CD4-positive, alpha-beta T cell treated with Interleukin-12 subunit alpha and Interleukin-12 subunit beta, for 1 hour (primary cell): Measurements from ENCODE around the gene EGR1.
A peak's percentile ranks its signal among the peaks of the same experiment; 100 is the strongest.

Source experiments
- DNase-seq: peaks from one replicate; pipeline ENCODE4 v3.0.0-alpha.2; 2020

Gene EGR1

DNA sequence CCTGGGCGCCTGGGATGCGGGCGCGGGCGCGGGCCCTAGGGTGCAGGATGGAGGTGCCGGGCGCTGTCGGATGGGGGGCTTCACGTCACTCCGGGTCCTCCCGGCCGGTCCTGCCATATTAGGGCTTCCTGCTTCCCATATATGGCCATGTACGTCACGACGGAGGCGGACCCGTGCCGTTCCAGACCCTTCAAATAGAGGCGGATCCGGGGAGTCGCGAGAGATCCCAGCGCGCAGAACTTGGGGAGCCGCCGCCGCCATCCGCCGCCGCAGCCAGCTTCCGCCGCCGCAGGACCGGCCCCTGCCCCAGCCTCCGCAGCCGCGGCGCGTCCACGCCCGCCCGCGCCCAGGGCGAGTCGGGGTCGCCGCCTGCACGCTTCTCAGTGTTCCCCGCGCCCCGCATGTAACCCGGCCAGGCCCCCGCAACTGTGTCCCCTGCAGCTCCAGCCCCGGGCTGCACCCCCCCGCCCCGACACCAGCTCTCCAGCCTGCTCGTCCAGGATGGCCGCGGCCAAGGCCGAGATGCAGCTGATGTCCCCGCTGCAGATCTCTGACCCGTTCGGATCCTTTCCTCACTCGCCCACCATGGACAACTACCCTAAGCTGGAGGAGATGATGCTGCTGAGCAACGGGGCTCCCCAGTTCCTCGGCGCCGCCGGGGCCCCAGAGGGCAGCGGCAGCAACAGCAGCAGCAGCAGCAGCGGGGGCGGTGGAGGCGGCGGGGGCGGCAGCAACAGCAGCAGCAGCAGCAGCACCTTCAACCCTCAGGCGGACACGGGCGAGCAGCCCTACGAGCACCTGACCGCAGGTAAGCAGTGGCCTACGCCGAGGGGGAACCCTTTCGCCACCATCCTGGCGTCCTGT is at the start of gene EGR1:
Gene EGR1 (plus strand): TSS at position 219 of the 864 bp plus-strand sequence. CDS start 283 bp downstream, at position 502.
- peak; percentile 98 for DNase-seq

DNA sequence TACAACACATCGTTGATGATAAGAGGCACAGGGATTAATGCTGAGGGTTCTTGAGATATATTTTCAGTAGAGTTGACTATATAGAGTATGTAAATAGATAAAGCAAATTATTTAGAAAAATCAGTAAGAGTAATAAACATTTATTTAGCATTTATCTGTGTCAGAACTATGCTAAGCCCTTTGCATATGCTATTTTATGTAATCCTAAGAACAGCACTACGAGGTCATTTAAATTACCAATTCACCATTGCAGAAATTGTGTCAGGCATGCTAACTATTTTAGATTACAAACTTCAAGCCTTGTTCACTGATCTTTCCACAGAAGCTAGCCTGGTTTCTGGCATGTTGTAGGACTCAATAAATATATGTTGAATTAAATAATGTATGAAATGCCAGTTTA is 46.8 kb upstream of the EGR1 start:
- no peak for DNase-seq

DNA sequence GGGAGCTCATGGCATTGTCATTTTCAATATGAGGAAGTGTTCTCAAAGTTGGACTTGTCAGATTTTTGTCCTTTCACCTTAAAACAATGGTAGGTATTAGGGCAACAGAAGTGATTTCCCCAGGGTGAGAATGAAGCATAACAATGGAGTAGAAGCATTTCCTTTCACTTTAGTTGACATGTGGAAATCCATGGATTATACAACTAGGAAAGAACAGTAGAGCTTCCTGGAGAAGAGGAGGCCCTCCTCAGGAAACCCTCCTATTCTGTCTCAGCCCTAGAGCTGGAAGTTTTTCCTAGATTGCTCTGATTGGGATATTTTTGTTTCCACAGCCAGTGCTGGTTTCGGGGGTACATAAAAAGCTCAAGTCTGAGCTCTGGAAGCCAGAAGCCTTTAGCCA is 40.2 kb upstream of the EGR1 start:
- DNase-seq, result no peak

DNA sequence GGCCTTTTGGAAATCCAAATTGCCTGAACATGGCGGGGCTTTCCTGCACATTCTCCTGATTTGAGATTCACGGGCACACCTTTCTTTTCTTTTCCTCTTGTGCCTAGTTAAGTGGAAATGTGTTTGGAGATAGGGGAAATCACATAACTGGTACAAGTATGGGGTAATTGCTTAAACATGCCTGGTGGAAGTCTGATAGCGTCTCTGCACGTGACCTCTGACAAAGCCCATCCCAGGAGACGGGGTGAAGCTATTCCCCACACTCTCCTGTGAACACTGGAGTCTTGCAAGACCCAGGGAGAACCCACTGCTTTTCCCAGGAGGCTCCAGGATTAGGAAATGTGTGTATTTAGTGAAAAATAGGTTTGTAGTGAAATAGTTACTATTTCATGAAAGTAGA is 29.3 kb upstream of the EGR1 start:
- DNase-seq, result no peak

DNA sequence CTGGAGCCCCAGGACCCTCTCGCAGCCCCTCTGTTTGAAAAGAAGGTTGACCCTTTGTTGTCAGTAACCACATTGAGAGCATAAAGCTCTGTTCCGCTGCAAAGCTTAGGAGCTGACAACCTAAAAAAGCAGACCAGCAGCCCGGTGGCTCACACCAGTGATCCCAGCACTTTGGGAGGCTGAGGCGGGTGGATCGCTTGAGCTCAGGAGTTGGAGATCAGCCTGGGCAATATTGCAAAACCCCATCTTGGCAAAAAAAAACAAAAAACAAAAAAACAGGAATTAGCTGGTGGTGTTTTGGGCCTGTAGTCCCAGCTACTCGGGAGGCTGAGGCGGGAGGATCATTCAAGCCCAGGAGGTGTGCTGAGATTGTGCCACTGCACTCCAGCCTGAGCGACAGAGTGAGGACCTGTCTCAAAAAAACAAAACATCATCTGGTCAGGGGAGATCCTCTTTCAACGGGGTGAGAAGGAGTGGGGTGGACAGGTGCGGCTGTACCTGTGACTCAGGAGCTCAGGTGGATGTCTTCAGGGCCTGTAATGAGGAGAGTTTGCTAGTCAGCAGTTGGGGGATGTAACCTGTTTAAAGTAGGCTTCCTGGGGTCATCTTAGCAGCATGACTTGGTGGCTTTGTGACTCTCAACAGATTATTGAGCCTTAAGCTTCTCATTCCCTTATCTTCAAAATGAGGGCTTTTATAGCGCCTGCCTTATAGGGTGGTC is 27.1 kb upstream of the EGR1 start:
- no peak for DNase-seq

GRCh38 chr5:138438724-138439476 is 26.4 kb upstream of the EGR1 start, which contains the start of gene REEP2:
Gene REEP2 (plus strand): TSS chr5:138439057. CDS start chr5:138439209, 152 bp downstream.
- DNase-seq, result peak; percentile 68

DNA sequence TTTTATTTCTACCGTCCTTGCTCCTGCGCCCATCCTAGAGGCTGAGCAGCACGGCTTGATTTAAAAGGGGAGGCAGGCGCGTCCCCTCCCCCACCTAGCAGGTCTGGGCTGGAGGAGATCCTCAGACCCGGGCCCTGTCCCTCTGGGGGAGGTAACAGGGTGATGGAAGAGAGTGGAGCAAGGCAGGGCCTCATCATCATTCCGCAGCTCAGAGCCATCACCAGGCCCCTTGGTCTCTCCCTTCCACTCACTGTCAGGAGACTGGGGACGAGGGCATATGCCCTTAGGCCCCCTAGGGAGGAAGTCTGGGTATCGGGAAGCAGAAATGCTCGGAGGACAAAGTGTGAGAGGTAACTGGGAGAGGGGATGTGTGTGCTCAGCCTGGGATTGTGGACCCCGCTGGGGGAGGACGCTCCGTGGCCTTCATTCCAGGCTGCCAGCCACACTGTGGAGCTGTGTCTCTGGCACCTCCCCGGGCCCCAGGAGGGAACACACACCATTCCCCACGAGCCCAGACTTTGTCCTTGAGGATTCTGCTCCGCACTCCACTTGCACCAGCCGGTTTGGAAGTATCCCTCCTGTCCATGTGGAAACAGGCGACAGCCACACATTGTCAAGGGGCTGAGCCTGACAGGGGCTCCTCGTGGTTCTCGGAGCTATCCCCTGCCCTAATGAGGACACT is 25.7 kb upstream of the EGR1 start:
- no peak for DNase-seq

DNA sequence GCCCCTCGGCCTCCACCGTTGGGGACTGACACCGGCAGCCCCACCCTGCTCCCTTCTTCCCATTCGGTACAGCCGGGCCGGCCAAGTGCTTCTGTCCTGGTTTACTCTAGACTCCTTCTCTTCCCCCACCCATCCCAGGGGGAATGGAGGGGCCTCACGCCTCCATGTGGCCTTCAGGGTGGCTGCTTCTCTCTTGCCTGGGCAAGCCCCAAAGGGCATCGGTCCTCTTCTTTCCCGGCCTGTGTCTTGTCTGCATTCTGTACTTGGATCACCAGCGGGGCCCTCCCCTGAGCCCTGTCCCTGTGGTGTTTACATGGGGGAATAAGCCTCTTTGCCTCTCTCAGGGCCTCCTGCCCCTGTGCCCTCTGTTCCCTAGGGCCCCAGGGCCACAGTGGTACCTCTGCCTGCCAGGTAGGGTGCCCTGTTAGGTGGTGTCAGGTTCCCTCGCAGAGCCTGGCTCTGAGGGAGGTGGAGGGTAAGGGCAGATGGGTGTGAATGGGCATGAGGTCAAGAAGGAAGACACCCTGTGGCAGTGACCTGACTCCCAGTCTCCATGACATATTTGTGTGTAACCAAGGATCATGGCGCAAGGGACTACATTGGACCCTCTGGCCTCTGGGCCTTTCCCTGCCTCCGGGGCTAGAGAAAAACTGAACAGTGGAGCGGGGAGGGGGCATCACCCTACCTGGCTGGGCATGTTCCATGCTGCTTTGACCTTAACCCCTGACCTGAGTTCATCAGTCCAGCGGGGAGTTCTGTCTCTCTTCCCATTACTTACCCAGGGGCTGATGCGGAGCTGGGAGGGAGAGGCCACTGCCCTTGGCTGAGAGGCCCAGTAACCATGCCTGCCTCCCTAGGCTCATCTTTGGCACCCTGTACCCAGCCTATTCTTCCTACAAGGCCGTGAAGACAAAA is 24.9 kb upstream of the EGR1 start:
- no peak for DNase-seq

- DNase-seq, result no peak
Observed at GRCh38 chr5:138441221-138441620, 24.1 kb upstream of the EGR1 start.

GRCh38 chr5:138444078-138444773 is 21.1 kb upstream of the EGR1 start:
- no peak for DNase-seq

- no peak for DNase-seq
Observed at GRCh38 chr5:138444774-138445546, 20.3 kb upstream of the EGR1 start.

DNA sequence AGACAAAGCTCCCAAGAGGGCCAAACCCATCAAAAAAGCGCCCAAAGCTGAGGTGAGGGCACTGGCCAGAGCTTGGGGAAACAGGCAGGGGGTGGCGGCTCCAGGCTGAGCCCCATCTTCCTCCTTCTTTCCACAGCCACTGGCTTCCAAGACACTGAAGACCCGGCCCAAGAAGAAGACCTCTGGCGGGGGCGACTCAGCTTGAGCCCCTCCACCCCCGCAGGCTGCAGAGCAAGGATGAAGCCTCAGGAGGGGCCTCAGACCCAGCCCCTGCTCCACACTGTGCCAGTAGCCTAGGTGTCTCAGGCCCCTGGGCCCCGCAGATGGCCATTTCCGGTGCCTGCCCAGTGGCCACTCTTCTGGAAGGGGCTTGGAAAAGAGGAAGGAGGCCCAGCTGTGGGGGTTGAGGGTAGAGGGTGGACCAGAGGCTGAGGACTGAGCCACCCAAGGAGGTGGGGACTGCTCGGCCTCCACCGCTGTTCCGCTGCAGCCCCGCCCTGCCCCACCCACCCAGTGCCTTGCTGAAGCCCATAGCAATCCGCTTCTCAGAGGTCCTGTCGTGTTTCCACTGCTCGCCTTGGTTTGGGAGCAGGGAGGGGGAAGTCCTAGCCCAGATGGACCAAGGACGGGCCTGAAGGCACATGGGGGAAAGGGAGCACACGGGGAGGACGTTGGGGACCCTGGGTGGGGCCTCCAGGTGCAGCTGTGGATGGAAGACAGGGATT is 19.6 kb upstream of the EGR1 start:
- DNase-seq, result no peak

DNA sequence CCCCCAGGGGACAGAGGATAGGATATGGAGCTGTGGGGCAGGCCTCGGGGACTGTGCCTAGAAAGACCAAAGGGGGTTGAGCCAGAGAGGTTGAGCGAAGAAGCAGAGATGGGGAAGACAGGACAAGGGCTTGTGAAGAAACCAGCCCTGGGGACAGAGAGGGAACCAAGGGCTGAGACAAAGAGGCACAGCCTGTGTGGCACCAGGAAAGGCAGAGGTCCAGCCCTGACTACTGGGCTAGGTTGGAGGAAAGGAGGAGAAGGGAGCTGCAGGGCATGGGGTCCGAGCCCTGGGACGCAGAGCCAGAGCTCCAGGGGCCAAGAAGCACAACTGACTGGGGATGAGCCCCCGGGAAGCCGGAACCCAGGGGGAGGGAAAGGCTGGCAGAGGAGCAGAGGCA is 17.2 kb upstream of the EGR1 start:
- no peak for DNase-seq

GRCh38 chr5:138448481-138449398 is 16.5 kb upstream of the EGR1 start:
- no peak for DNase-seq

DNA sequence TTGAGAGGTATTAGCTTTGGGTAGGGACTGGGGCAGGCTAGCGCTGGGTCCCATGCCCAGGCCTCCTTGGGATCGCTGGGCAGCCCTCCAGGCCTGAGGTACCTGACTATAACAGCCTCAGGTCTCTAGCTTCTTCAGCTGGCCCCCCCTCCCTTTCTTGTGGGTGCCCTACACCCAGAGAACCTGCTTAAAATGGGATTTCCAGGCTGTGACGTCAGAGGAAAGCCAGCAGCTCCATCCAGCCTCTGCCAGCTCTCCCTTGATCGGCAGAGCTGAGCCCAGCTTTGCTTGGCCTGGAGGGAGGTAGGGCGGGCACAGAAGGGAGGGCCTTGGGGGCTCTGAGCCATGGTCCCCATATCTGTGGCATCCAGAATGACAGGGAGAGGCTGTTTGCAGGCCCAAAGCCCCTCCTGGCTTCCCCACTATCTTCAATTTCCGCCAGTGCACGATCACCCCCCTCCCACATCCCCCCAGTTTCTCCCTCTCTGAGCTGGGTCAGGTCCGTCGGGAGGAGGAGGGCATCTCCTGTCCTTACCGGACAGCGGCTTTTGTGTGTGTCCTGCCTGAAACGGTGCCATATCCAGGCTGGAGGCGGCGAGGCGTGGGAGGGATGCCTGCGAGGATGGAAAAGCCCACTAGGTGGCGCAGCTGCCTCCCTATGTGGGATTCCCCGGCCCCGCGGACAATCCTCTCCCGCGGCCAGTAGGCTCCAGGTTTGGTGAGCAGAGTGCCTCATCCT is 15.6 kb upstream of the EGR1 start:
- DNase-seq, result peak; percentile 78

DNA sequence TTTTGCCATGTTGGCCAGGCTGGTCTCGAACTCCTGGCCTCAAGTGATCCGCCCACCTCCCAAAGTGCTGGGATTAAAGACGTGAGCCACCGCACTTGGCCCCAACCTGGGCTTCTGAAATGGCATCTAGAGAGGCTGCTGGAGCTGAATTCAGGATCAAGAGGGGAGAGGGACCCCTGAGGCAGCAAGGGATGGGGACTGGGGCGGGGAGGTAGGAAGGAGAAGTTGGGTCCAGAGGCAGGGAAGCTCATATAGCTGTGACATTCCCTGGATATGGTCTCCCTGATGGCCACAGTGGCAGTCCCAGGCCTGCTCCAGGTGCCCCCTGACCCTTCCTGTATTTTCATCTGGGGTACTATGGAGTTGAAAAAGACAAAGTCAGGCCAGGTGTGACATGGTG is 14.3 kb upstream of the EGR1 start:
- DNase-seq, result no peak

DNA sequence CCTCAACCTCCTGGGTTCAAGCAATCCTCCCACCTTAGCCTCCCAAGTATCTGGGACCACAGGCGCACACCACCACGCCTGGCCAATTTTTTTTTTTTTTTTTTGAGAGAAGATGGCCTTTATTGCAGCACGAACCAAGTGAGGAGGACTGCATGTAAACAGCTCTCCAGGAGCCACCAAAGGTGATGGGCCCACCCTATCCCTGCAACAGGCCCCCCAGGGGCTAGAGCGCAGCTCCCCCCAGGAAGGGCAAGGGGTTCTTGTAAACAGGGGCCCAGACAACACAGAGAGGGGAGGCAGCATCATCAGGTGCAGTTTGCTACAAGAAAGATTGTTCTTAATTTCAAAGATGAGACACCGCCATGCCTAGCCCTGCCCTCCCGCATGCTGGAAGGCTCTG is 12.6 kb upstream of the EGR1 start:
- no peak for DNase-seq

DNA sequence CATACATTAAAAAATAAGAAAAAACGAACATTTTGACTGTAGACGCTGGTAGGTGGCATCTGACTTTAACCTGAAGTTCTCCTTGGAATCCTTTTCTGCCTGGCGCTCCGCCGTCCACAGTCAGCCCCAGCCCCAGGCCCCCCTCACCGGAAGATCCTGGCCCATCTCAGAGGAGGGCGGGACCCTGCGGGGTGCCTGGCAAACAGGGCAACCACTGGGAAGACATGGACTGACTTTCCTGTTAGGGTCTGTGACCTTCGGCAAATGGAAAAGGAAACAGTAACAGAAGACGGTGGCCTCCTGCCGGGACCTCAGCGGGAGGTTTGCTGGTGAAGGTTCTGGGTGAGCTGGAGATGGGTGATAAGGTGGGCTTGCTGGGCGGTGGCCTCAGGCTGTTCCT is 11.7 kb upstream of the EGR1 start:
- no peak for DNase-seq
